HepG2 (cell line): ENCODE results near the gene PNPLA2. TPM values are rescaled to one million over a fixed set of nuclear protein-coding genes. Genes with fewer than 3 reads are reported as not detected.

Experiments used
- AKAP8 ChIP-seq: sonication (generic); formaldehyde crosslinking; IDR thresholded peaks from 2 replicates; pipeline ENCODE4 v1.5.1; 2020; ENCODE audit warnings: mild to moderate bottlenecking, missing genetic modification reagents
- BRF2 ChIP-seq: sonication (generic); formaldehyde crosslinking; IDR thresholded peaks from 2 replicates; pipeline ENCODE4 v1.8.1; 2022; ENCODE audit warnings: mild to moderate bottlenecking, missing genetic modification reagents
- CBX5 ChIP-seq: sonication (generic); formaldehyde crosslinking; IDR thresholded peaks from 2 replicates; pipeline ENCODE4 v1.4.0; 2020; ENCODE audit warnings: missing genetic modification reagents, borderline replicate concordance
- CHCHD3 ChIP-seq: sonication (generic); formaldehyde crosslinking; IDR thresholded peaks from 2 replicates; pipeline ENCODE4 v1.8.0; 2022; ENCODE audit warnings: mild to moderate bottlenecking, missing genetic modification reagents, moderate library complexity
- DBP ChIP-seq: sonication (generic); formaldehyde crosslinking; IDR thresholded peaks from 2 replicates; pipeline ENCODE4 v1.4.0; 2020; ENCODE audit warnings: missing genetic modification reagents; ENCODE audit errors: not compliant biosample characterization
- FOSL1 ChIP-seq: sonication (generic); formaldehyde crosslinking; IDR thresholded peaks from 2 replicates; pipeline ENCODE4 v1.9.0; 2021; ENCODE audit warnings: missing genetic modification reagents, borderline replicate concordance
- GFI1 ChIP-seq: sonication (generic); formaldehyde crosslinking; IDR thresholded peaks from 2 replicates; pipeline ENCODE4 v1.5.0; 2020; ENCODE audit warnings: missing genetic modification reagents, mild to moderate bottlenecking, borderline replicate concordance
- HES4 ChIP-seq: sonication (generic); formaldehyde crosslinking; IDR thresholded peaks from 2 replicates; pipeline ENCODE4 v1.9.0; 2021; ENCODE audit warnings: mild to moderate bottlenecking, missing genetic modification reagents, borderline replicate concordance
- JUN ChIP-seq: sonication (generic); formaldehyde crosslinking; IDR thresholded peaks from 2 replicates; pipeline ENCODE4 v1.4.0; 2020; ENCODE audit warnings: mild to moderate bottlenecking, missing genetic modification reagents
- KDM6A ChIP-seq: IDR thresholded peaks from 2 replicates; pipeline ENCODE4 v1.6.1; 2016; ENCODE audit warnings: low read depth
- LBX2 ChIP-seq: sonication (generic); formaldehyde crosslinking; IDR thresholded peaks from 2 replicates; pipeline ENCODE4 v1.5.0; 2020; ENCODE audit warnings: missing genetic modification reagents, mild to moderate bottlenecking, borderline replicate concordance
- MED8 ChIP-seq: sonication (generic); formaldehyde crosslinking; IDR thresholded peaks from 2 replicates; pipeline ENCODE4 v1.8.1; 2023; ENCODE audit warnings: mild to moderate bottlenecking, missing genetic modification reagents; ENCODE audit not compliant: insufficient replicate concordance
- MEIS1 ChIP-seq: sonication (generic); formaldehyde crosslinking; IDR thresholded peaks from 2 replicates; pipeline ENCODE4 v1.9.0; 2021; ENCODE audit warnings: mild to moderate bottlenecking, missing genetic modification reagents, moderate library complexity, borderline replicate concordance
- NFYB ChIP-seq: sonication (generic); formaldehyde crosslinking; IDR thresholded peaks from 2 replicates; pipeline ENCODE4 v1.4.0; 2020; ENCODE audit warnings: missing genetic modification reagents
- PAWR ChIP-seq: sonication (generic); formaldehyde crosslinking; IDR thresholded peaks from 2 replicates; pipeline ENCODE4 v1.4.0; 2020; ENCODE audit warnings: missing genetic modification reagents, mild to moderate bottlenecking, borderline replicate concordance
- POLR2AphosphoS2 ChIP-seq: IDR thresholded peaks from 2 replicates; pipeline ENCODE4 v1.6.1; 2011; ENCODE audit warnings: low read depth, low read length, improper control_type of control experiment
- STAG1 ChIP-seq: sonication (generic); formaldehyde crosslinking; IDR thresholded peaks from 2 replicates; pipeline ENCODE4 v1.4.0; 2020; ENCODE audit warnings: missing genetic modification reagents
- TARDBP ChIP-seq: sonication (generic); formaldehyde crosslinking; IDR thresholded peaks from 2 replicates; pipeline ENCODE4 v1.8.0; 2022; ENCODE audit warnings: mild to moderate bottlenecking, missing genetic modification reagents
- ZBTB44 ChIP-seq: sonication (generic); formaldehyde crosslinking; IDR thresholded peaks from 2 replicates; pipeline ENCODE4 v1.4.0; 2020; ENCODE audit warnings: missing genetic modification reagents
- ZFP62 ChIP-seq: sonication (generic); formaldehyde crosslinking; IDR thresholded peaks from 2 replicates; pipeline ENCODE4 v1.4.0; 2020; ENCODE audit warnings: missing genetic modification reagents
- ZNF124 ChIP-seq: sonication (generic); formaldehyde crosslinking; IDR thresholded peaks from 2 replicates; pipeline ENCODE4 v1.4.0; 2020; ENCODE audit warnings: missing genetic modification reagents
- ZNF275 ChIP-seq: sonication (generic); formaldehyde crosslinking; IDR thresholded peaks from 2 replicates; pipeline ENCODE4 v1.8.0; 2022; ENCODE audit warnings: missing genetic modification reagents, mild to moderate bottlenecking, inconsistent platforms, borderline replicate concordance
- ZNF543 ChIP-seq: sonication (generic); formaldehyde crosslinking; IDR thresholded peaks from 2 replicates; pipeline ENCODE4 v1.4.0; 2020; ENCODE audit warnings: mild to moderate bottlenecking, missing genetic modification reagents
- ZNF780A ChIP-seq: sonication (generic); formaldehyde crosslinking; IDR thresholded peaks from 2 replicates; pipeline ENCODE4 v1.8.0; 2022; ENCODE audit warnings: mild to moderate bottlenecking, missing genetic modification reagents, moderate library complexity
- ZNF883 ChIP-seq: sonication (generic); formaldehyde crosslinking; IDR thresholded peaks from 2 replicates; pipeline ENCODE4 v1.5.1; 2020; ENCODE audit warnings: mild to moderate bottlenecking, missing genetic modification reagents; ENCODE audit errors: not compliant biosample characterization
- polyA plus RNA-seq, 8 experiments: library from polyadenylated mRNA; depleted of rRNA in 3 of 8; stranded (reverse) in 7 of 8; unstranded in 1 of 8; fragments of >200 nt; fragmentation: Illumina TruSeq in 4 of 8; extraction: Trizol in 4 of 8; gene quantifications; 2 replicates each; pipeline versions ENCODE4 v1.2.1 to v1.2.3, GENCODE V29; 2011 to 2016; ENCODE audit warnings: low read depth in 4 of 8, missing spikeins in 1 of 8, mixed read lengths in 1 of 8; ENCODE audit not compliant: insufficient read depth in 1 of 8
- total RNA-seq, 5 experiments: library from RNA; depleted of rRNA; stranded (reverse); fragments of >200 nt; fragmentation: Illumina TruSeq; extraction: Trizol; gene quantifications; 2 replicates each; pipeline ENCODE4 v1.2.3, GENCODE V29; 2016; ENCODE audit warnings: low read depth in 1 of 5

PNPLA2 gene
- total and polyA plus RNA-seq, 2 of the 13 experiments (the other 11 are each of a cell fraction or from before 2014, with no cell fraction given), result 10.5 to 43.2 TPM

GRCh38 chr11:809287-810039 lies 9.3 kb upstream of the PNPLA2 start, which contains the start of gene RPLP2 (continued):
- TF ChIP-seq ZNF275 (CRISPR knock-in tag), result no peak
- peak; percentile 95 for TF ChIP-seq ZNF883 (CRISPR knock-in tag)
- TF ChIP-seq DBP (CRISPR knock-in tag), result peak; percentile 61
- peak; percentile 18 for TF ChIP-seq MEIS1 (CRISPR knock-in tag)
- peak; percentile 84; the same call in 1 of the 2 replicates for TF ChIP-seq JUN
- TF ChIP-seq KDM6A (CRISPR knock-in tag), result 0 out of 2 replicates have a peak, but pooled peaks have one; percentile 51
- TF ChIP-seq STAG1 (CRISPR knock-in tag), result no peak
- TF ChIP-seq POLR2AphosphoS2, result peak; percentile 48; the same call in 1 of the 2 replicates
- peak; percentile 20; the same call in 1 of the 2 replicates for TF ChIP-seq CHCHD3 (CRISPR knock-in tag)
- TF ChIP-seq CBX5 (CRISPR knock-in tag), result no peak
- TF ChIP-seq NFYB (CRISPR knock-in tag), result peak; percentile 96
- TF ChIP-seq BRF2, result peak; percentile 88
- peak; percentile 91; the same call in 1 of the 2 replicates for TF ChIP-seq ZNF543 (CRISPR knock-in tag)
- no peak for TF ChIP-seq PAWR
- TF ChIP-seq LBX2, result peak; percentile 86; the same call in 1 of the 2 replicates
- peak; percentile 37; the same call in 1 of the 2 replicates for TF ChIP-seq AKAP8 (CRISPR knock-in tag)
- TF ChIP-seq GFI1 (CRISPR knock-in tag), result no peak; the same call in 1 of the 2 replicates
- TF ChIP-seq HES4 (CRISPR knock-in tag), result peak; percentile 96
- TF ChIP-seq ZNF124 (CRISPR knock-in tag), result no peak; the same call in 1 of the 2 replicates
- no peak for TF ChIP-seq MED8 (CRISPR knock-in tag)
- TF ChIP-seq ZFP62 (CRISPR knock-in tag), result no peak
- TF ChIP-seq FOSL1, result no peak
- peak; percentile 57; the same call in 1 of the 2 replicates for TF ChIP-seq ZNF780A (CRISPR knock-in tag)
- TF ChIP-seq ZBTB44 (CRISPR knock-in tag), result no peak; the same call in 1 of the 2 replicates
- peak; percentile 88 for TF ChIP-seq TARDBP (CRISPR knock-in tag)
